ENCODE data around the gene HOOK1. TPM values are rescaled to one million over a fixed set of nuclear protein-coding genes. Genes with fewer than 3 reads are reported as not detected.

HOOK1 gene
- total RNA-seq: 10 to 100 TPM in 3 of 4 donors, 1 to 10 TPM in 1; 7.8 to 42.9 (median 26.6) TPM

DNA sequence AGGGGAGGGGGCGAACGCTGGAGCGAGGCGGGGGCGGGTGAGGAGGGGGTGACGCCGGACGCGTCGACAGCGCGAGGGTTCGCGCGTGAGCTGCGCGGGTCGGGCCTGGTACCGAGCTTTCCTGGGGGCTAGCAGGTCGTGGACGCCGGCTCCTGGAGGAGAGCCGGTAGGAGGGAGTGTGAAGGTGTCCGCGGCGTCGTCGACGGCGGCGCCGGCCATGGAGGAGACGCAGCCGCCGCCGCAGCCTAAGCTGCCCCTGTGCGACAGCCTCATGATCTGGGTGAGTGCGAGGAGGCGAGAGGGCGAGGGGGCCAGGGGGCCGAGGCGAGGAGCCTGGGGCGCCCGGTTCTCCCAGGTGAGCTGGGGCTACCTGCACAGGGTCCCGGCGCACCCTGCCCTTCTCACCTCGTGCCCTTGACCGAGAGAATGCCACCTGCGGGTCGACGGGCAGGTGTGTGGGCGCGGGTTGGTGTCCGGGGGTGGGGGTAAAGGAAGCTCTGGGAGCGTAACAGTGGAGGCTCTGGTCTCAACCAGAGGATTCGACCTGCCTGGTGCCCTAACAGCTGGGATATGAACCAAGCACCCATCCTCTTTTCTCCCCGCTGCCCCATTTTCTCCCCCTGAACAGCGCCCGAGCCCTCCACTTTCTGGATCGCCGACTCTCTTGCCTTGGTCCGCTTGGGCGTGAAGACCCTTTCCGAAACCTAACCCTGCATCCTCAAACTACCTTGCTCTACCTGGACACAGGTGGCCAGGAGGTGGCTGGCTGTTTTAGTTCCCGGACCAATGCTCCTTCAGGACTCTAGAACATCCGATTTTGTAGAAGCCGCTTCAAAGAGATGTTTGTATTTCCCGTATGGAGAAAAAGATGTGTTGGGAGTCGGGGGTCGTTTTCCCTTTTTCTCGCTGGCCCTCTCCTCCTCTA lies at the start of gene HOOK1:
Gene HOOK1, plus strand, starts transcription at position 49 of the 925 bp plus-strand sequence. Its CDS starts 169 bp downstream, at position 218.
- in situ Hi-C loops (cut with MboI; ENCODE audit: low pct_ligation_motif_present in 1 of 4, low pct_unique_long_range_greater_than_20kb in 1 of 4, low sequenced_read_pairs in 3 of 4) (no loop called here), intact Hi-C loops (cut with DNase I; ENCODE audit: low total_unique reads) (no loop called here)
- Histone ChIP-seq H3K9me3 (no peaks in the 10 kb centered on the region), H3K27me3 (peaks cover 42% of the 10 kb centered on the region), H3K27ac (peak within 1 kb of the TSS; percentile 59 to 84 (median 82)), H3K36me3 (no peaks in the 10 kb centered on the region), H3K4me3 (peak within 1 kb of the TSS; percentile 46 to 71 (median 58)), H3K4me1 (peaks cover 4 to 33% (median 13%) of the 10 kb centered on the region in 4 donors)
- peak in 1 of 3 donors; percentile 28 for TF ChIP-seq POLR2AphosphoS5 (IDR thresholded peaks at IDR 0.05)
- TF ChIP-seq, protein P1, sequence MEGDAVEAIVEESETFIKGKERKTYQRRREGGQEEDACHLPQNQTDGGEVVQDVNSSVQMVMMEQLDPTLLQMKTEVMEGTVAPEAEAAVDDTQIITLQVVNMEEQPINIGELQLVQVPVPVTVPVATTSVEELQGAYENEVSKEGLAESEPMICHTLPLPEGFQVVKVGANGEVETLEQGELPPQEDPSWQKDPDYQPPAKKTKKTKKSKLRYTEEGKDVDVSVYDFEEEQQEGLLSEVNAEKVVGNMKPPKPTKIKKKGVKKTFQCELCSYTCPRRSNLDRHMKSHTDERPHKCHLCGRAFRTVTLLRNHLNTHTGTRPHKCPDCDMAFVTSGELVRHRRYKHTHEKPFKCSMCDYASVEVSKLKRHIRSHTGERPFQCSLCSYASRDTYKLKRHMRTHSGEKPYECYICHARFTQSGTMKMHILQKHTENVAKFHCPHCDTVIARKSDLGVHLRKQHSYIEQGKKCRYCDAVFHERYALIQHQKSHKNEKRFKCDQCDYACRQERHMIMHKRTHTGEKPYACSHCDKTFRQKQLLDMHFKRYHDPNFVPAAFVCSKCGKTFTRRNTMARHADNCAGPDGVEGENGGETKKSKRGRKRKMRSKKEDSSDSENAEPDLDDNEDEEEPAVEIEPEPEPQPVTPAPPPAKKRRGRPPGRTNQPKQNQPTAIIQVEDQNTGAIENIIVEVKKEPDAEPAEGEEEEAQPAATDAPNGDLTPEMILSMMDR (IDR thresholded peaks at IDR 0.05): no peak
- WGBS, 2 donors (ENCODE audit: low coverage in 1 of 2): 10 to 30% methylated on average over 6 to 48 of the region's 71 CpGs
- DNase-seq: peak; percentile 30

DNA sequence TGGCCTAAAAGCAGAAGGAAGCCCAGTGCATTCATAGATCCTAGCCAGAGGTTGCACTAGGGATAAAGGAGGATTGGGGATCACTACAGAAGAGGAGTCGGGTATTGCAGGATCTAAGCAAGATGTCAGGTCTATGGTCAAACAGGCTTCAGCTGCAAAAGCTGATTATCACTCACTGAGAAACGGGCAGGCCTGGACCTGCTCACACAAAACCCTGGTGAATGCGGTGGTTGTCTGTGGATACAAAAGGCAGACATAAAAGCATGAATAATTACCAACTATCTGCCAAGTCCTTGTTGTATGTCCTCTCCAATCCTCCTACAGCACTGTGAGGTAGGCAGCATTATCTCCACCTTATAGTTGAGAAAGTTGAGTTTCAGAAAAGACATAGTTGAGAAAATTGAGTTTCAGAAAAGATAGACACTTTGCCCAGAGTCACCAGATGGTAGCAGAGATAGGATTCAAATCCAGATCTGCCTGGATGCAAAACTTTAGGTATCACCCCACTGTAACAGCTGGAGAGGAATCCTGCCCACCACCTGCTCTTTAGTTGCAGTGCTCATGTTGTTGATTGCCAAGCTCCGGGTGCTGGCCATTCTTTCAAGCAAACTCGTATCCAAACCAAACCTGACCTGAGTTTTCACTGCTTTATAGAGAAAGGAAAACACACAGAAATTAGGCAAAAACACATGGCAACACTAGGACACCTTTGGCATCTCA lies 49.6 kb upstream of the HOOK1 start:
- intact Hi-C loops (cut with DNase I; ENCODE audit: low total_unique reads) (no loop called here), in situ Hi-C loops (cut with MboI; ENCODE audit: low pct_ligation_motif_present in 1 of 4, low pct_unique_long_range_greater_than_20kb in 1 of 4, low sequenced_read_pairs in 3 of 4) (loop anchor here in 1 of 4 donors (25.0 kb wide), 1 partner anchor 1253 kb away; no protein-coding TSS in a partner anchor)
- DNase-seq: no peak
- Histone ChIP-seq H3K4me1 (no peaks in the 10 kb centered on the region), H3K4me3 (no peak overlapping the region), H3K27me3 (no peaks in the 10 kb centered on the region), H3K36me3 (no peaks in the 10 kb centered on the region), H3K9me3 (no peaks in the 10 kb centered on the region), H3K27ac (no peak overlapping the region)
- no peak for TF ChIP-seq EP300 (IDR thresholded peaks at IDR 0.05; ENCODE audit: low read depth)
- no peak for TF ChIP-seq POLR2AphosphoS5 (IDR thresholded peaks at IDR 0.05)
- TF ChIP-seq POLR2A (IDR thresholded peaks at IDR 0.05): no peak
- TF ChIP-seq, protein P1 (IDR thresholded peaks at IDR 0.05): no peak
- 0 to 89% methylated on average over 1 to 5 of the region's 5 CpGs for WGBS, 2 donors (ENCODE audit: low coverage in 1 of 2)

DNA sequence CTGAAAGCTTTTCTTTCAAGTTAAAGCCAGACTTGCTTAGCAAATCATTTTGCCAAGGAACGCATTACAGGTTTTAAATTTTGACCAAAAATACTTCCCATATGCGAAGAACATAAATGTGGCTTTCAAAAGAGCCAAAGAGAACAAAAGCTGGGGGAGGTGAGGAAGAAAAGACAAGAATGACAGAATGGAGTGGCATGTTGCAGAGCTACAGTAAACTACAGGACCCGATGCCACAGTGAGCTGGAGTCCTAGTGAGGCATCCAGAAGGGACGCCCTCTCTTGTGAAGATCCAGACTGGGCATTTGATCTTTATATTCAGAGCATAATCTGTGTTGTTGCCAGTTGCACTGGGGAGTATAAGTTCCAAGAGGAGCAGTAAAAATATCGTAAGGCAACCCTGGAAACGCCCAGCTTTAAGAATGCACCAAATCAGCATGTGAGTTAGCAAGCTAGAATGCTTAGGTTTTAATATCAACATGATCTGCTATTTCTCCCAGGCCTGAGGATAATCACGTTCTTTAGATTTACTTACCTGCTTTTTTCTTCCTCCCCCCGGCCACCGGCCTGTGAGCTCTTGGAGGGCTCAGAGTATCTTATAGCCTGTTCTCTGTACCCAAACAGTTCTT lies 48.4 kb upstream of the HOOK1 start:
- DNase-seq: no peak
- intact Hi-C loops (cut with DNase I; ENCODE audit: low total_unique reads): no loop called here
- Histone ChIP-seq H3K27ac (no peak overlapping the region), H3K4me1 (no peaks in the 10 kb centered on the region), H3K9me3 (no peaks in the 10 kb centered on the region), H3K27me3 (no peaks in the 10 kb centered on the region), H3K36me3 (no peaks in the 10 kb centered on the region), H3K4me3 (no peak overlapping the region)
- WGBS, 2 donors (ENCODE audit: low coverage in 1 of 2): 81 to 91% methylated on average over 7 to 9 of the region's 9 CpGs
- TF ChIP-seq EP300 (IDR thresholded peaks at IDR 0.05; ENCODE audit: low read depth) (no peak), POLR2AphosphoS5 (IDR thresholded peaks at IDR 0.05) (no peak), POLR2A (IDR thresholded peaks at IDR 0.05) (no peak)
- TF ChIP-seq, protein P1 (IDR thresholded peaks at IDR 0.05): no peak
- in situ Hi-C loops (cut with MboI; ENCODE audit: low pct_ligation_motif_present in 1 of 4, low pct_unique_long_range_greater_than_20kb in 1 of 4, low sequenced_read_pairs in 3 of 4): loop anchor here in 1 of 4 donors (25.0 kb wide), 1 partner anchor 1254 kb away; no protein-coding TSS in a partner anchor

DNA sequence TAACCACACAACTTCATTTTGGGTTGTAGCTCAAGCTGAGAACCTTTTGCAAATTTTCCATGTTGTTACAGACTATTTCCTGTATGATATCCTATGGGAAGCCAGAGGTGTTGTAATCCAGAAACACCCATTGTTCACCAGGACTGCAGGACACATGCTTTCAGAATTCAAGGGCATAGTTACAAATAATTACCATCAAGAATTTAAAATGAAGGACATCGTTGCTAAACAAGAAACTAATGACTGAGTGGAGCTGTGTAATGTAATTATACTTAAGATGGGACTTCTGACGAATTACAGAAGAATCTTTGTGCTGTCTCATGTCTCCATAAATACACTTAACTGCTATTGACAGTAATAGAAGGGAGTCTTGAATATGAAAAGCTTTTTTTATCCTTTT lies 47.6 kb upstream of the HOOK1 start:
- Histone ChIP-seq H3K4me3 (no peak overlapping the region), H3K4me1 (no peaks in the 10 kb centered on the region), H3K27ac (no peak overlapping the region), H3K36me3 (no peaks in the 10 kb centered on the region), H3K9me3 (no peaks in the 10 kb centered on the region), H3K27me3 (no peaks in the 10 kb centered on the region)
- WGBS, 2 donors (ENCODE audit: low coverage in 1 of 2): 48 to 65% methylated on average over 2 of the region's 2 CpGs
- TF ChIP-seq, protein P1 (IDR thresholded peaks at IDR 0.05): no peak
- no peak for TF ChIP-seq POLR2AphosphoS5 (IDR thresholded peaks at IDR 0.05)
- TF ChIP-seq POLR2A (IDR thresholded peaks at IDR 0.05): no peak
- no peak for TF ChIP-seq EP300 (IDR thresholded peaks at IDR 0.05; ENCODE audit: low read depth)
- intact Hi-C loops (cut with DNase I; ENCODE audit: low total_unique reads) (no loop called here), in situ Hi-C loops (cut with MboI; ENCODE audit: low pct_ligation_motif_present in 1 of 4, low pct_unique_long_range_greater_than_20kb in 1 of 4, low sequenced_read_pairs in 3 of 4) (loop anchor here in 1 of 4 donors (25.0 kb wide), 1 partner anchor 1255 kb away; no protein-coding TSS in a partner anchor)
- no peak for DNase-seq

All from transverse colon (tissue), 4 donors.